Measurements from ENCODE around the gene SLC35F1.

SLC35F1 gene

DNA sequence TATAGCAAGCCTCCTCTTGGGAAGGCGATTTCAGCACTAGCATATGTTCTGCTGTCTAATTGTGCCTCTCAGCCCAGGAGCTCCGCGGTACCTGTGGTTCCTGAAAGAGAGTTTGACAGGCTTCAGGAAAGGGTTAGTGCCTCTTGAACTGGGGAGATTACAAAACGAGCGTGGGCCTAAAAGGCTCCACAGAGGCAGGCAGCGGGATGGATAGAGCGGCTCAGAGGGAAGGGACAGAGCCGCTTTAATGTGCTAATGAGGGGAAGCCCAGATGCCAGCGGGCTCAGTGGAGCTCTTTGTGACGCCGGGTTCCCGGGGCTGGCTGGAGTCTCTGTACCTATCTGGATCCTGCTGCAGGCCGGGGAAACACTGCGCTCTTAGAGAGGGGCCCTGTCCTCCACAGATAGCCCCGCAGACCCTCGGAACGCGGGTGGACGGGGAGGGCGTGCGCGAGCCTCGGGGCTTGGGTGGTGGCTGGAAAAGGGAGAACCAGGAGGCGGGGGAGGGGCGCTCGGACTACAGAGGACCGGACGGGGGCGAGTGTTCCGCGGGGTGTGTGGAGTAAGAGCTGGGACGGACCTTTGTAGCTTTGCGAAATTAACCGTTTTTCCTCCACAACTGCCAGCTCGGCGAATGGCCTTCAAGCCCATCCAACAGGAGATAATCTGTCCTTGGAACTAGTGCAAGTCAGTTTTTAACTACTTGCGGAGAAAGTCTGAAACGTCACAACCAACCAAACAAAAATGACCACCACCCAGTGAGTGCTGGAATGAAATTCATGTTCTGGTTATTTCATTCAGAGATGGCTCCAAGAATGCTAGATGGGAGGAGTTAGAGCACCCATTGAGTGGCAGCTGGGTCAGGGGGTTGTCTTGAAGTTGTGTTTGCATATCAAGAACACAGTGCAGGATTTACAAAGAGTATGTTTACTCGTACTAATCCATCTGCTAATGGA lies 13.0 kb downstream of the SLC35F1 start:
- H3K27ac ChIP-seq (ENCODE audit: poor library complexity, severe bottlenecking): no peak overlapping the region
- ATAC-seq (ENCODE audit: low read depth): no peak; the same call in 2 of the 3 replicates
- no peaks in the 10 kb centered on the region for H3K4me1 ChIP-seq (ENCODE audit: insufficient read depth, poor library complexity, severe bottlenecking)
- H3K9me3 ChIP-seq (ENCODE audit: severe bottlenecking): no peaks in the 10 kb centered on the region
- H3K27me3 ChIP-seq (ENCODE audit: insufficient read depth, poor library complexity, severe bottlenecking): peaks cover 31% of the 10 kb centered on the region
- H3K4me3 ChIP-seq (ENCODE audit: severe bottlenecking): no peak overlapping the region
- no peak for DNase-seq (ENCODE audit: low spot score)
- no peaks in the 10 kb centered on the region for H3K36me3 ChIP-seq (ENCODE audit: low read depth)
- TF ChIP-seq, protein P1, sequence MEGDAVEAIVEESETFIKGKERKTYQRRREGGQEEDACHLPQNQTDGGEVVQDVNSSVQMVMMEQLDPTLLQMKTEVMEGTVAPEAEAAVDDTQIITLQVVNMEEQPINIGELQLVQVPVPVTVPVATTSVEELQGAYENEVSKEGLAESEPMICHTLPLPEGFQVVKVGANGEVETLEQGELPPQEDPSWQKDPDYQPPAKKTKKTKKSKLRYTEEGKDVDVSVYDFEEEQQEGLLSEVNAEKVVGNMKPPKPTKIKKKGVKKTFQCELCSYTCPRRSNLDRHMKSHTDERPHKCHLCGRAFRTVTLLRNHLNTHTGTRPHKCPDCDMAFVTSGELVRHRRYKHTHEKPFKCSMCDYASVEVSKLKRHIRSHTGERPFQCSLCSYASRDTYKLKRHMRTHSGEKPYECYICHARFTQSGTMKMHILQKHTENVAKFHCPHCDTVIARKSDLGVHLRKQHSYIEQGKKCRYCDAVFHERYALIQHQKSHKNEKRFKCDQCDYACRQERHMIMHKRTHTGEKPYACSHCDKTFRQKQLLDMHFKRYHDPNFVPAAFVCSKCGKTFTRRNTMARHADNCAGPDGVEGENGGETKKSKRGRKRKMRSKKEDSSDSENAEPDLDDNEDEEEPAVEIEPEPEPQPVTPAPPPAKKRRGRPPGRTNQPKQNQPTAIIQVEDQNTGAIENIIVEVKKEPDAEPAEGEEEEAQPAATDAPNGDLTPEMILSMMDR (IDR thresholded peaks at IDR 0.05; ENCODE audit: poor library complexity, severe bottlenecking): no peak

- DNase-seq (ENCODE audit: low spot score) (no peak), ATAC-seq (ENCODE audit: low read depth) (no peak)
- H3K9me3 ChIP-seq (ENCODE audit: severe bottlenecking): no peaks in the 10 kb centered on the region
- no peaks in the 10 kb centered on the region for H3K4me1 ChIP-seq (ENCODE audit: insufficient read depth, poor library complexity, severe bottlenecking)
- TF ChIP-seq, protein P1 (IDR thresholded peaks at IDR 0.05; ENCODE audit: poor library complexity, severe bottlenecking): no peak
- H3K36me3 ChIP-seq (ENCODE audit: low read depth): no peaks in the 10 kb centered on the region
- no peak overlapping the region for H3K4me3 ChIP-seq (ENCODE audit: severe bottlenecking)
- H3K27ac ChIP-seq (ENCODE audit: poor library complexity, severe bottlenecking): no peak overlapping the region
- H3K27me3 ChIP-seq (ENCODE audit: insufficient read depth, poor library complexity, severe bottlenecking): peaks cover 16% of the 10 kb centered on the region
Measured at GRCh38 chr6:117924690-117925089, 17.6 kb downstream of the SLC35F1 start.

- Histone ChIP-seq H3K4me3 (ENCODE audit: severe bottlenecking) (no peak overlapping the region), H3K9me3 (ENCODE audit: severe bottlenecking) (no peaks in the 10 kb centered on the region), H3K27me3 (ENCODE audit: insufficient read depth, poor library complexity, severe bottlenecking) (peaks cover 3% of the 10 kb centered on the region), H3K27ac (ENCODE audit: poor library complexity, severe bottlenecking) (no peak overlapping the region), H3K36me3 (ENCODE audit: low read depth) (no peaks in the 10 kb centered on the region), H3K4me1 (ENCODE audit: insufficient read depth, poor library complexity, severe bottlenecking) (no peaks in the 10 kb centered on the region)
- DNase-seq (ENCODE audit: low spot score) (no peak), ATAC-seq (ENCODE audit: low read depth) (no peak)
- TF ChIP-seq, protein P1 (IDR thresholded peaks at IDR 0.05; ENCODE audit: poor library complexity, severe bottlenecking): no peak
Measured at GRCh38 chr6:117927866-117928265, 20.8 kb downstream of the SLC35F1 start.

- no peak for DNase-seq (ENCODE audit: low spot score)
- Histone ChIP-seq H3K27ac (ENCODE audit: poor library complexity, severe bottlenecking) (no peak overlapping the region), H3K4me1 (ENCODE audit: insufficient read depth, poor library complexity, severe bottlenecking) (no peaks in the 10 kb centered on the region), H3K4me3 (ENCODE audit: severe bottlenecking) (no peak overlapping the region), H3K9me3 (ENCODE audit: severe bottlenecking) (no peaks in the 10 kb centered on the region), H3K36me3 (ENCODE audit: low read depth) (no peaks in the 10 kb centered on the region), H3K27me3 (ENCODE audit: insufficient read depth, poor library complexity, severe bottlenecking) (peaks cover 3% of the 10 kb centered on the region)
- TF ChIP-seq, protein P1 (IDR thresholded peaks at IDR 0.05; ENCODE audit: poor library complexity, severe bottlenecking): no peak
- no peak for ATAC-seq (ENCODE audit: low read depth)
Measured at GRCh38 chr6:117928833-117929232, 21.8 kb downstream of the SLC35F1 start.

DNA sequence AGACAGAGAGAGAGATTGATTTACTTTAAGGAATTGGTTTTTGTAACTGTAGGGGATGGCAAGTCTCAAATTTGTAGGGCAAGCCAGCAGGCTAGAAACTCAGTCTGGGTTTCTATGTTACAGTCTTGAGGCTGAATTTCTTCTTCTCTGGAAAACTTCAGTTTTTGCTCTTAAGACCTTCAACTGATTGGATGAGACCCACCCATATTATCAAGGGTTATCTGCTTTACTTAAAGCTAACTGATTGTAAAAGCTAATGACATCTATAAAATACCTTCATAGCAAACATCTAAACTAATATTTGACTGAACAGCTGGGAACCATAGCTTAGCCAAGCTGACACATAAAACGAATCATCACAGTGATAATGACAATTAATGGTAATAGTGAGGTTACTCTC lies 22.4 kb downstream of the SLC35F1 start:
- Histone ChIP-seq H3K4me3 (ENCODE audit: severe bottlenecking) (no peak overlapping the region), H3K9me3 (ENCODE audit: severe bottlenecking) (no peaks in the 10 kb centered on the region), H3K36me3 (ENCODE audit: low read depth) (no peaks in the 10 kb centered on the region), H3K27me3 (ENCODE audit: insufficient read depth, poor library complexity, severe bottlenecking) (peaks cover 3% of the 10 kb centered on the region), H3K27ac (ENCODE audit: poor library complexity, severe bottlenecking) (no peak overlapping the region), H3K4me1 (ENCODE audit: insufficient read depth, poor library complexity, severe bottlenecking) (no peaks in the 10 kb centered on the region)
- DNase-seq (ENCODE audit: low spot score) (no peak), ATAC-seq (ENCODE audit: low read depth) (no peak)
- TF ChIP-seq, protein P1 (IDR thresholded peaks at IDR 0.05; ENCODE audit: poor library complexity, severe bottlenecking): no peak

All from RWPE2 (cell line).